ENCODE data around the gene SLC22A5. TPM values are rescaled to one million over a fixed set of nuclear protein-coding genes. Genes with fewer than 3 reads are reported as not detected.

Gene SLC22A5
- total RNA-seq, 1 experiment from 2014 or later = 3.6 TPM

DNA sequence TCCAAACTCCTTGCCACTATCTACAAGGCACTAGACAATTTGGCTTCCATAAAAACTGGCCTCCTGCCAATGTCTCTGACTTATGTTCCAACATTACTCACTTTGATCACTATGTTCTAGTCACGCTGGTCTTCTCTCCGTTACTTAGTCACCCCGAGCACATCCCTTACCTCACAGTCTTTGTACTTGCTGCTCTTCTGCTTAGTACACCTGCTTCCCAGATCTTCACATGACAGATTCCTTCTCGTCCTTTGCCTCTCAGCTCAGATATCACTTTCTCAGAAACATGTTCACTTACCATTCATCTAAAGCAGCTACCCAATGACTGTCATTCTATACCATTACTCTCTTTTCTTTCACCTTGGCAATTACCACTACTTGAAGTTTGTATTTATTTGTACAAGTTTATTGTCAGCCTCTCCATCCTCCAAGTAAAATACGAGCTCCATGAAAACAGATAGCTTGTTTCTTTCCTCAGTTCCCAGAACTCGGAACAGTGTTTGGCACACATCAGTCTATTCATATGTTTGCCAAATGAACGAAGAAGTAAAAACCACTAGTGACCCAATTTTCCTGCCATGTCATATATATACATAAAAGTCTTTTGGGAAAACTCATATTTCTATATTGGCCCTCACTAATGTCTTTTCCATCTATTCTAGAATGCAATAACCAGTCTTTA, 5.9 kb upstream of the SLC22A5 start (continued):
- TF ChIP-seq, protein P1, sequence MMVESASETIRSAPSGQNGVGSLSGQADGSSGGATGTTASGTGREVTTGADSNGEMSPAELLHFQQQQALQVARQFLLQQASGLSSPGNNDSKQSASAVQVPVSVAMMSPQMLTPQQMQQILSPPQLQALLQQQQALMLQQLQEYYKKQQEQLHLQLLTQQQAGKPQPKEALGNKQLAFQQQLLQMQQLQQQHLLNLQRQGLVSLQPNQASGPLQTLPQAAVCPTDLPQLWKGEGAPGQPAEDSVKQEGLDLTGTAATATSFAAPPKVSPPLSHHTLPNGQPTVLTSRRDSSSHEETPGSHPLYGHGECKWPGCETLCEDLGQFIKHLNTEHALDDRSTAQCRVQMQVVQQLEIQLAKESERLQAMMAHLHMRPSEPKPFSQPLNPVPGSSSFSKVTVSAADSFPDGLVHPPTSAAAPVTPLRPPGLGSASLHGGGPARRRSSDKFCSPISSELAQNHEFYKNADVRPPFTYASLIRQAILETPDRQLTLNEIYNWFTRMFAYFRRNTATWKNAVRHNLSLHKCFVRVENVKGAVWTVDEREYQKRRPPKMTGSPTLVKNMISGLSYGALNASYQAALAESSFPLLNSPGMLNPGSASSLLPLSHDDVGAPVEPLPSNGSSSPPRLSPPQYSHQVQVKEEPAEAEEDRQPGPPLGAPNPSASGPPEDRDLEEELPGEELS (CRISPR knock-in tag; IDR thresholded peaks at IDR 0.05) = no peak
- TF ChIP-seq TEAD1 (CRISPR knock-in tag; IDR thresholded peaks at IDR 0.05) = no peak
- TF ChIP-seq ELF4 (CRISPR knock-in tag; IDR thresholded peaks at IDR 0.05; ENCODE audit: low read depth) = no peak
- TF ChIP-seq, protein P2, sequence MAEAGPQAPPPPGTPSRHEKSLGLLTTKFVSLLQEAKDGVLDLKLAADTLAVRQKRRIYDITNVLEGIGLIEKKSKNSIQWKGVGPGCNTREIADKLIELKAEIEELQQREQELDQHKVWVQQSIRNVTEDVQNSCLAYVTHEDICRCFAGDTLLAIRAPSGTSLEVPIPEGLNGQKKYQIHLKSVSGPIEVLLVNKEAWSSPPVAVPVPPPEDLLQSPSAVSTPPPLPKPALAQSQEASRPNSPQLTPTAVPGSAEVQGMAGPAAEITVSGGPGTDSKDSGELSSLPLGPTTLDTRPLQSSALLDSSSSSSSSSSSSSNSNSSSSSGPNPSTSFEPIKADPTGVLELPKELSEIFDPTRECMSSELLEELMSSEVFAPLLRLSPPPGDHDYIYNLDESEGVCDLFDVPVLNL (CRISPR knock-in tag; IDR thresholded peaks at IDR 0.05; ENCODE audit: borderline replicate concordance, low read depth) = no peak
- no peak for TF ChIP-seq MYBL2 (CRISPR knock-in tag; IDR thresholded peaks at IDR 0.05)
- TF ChIP-seq, protein P3, sequence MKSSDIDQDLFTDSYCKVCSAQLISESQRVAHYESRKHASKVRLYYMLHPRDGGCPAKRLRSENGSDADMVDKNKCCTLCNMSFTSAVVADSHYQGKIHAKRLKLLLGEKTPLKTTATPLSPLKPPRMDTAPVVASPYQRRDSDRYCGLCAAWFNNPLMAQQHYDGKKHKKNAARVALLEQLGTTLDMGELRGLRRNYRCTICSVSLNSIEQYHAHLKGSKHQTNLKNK (CRISPR knock-in tag; IDR thresholded peaks at IDR 0.05) = no peak
- TF ChIP-seq, protein P4, sequence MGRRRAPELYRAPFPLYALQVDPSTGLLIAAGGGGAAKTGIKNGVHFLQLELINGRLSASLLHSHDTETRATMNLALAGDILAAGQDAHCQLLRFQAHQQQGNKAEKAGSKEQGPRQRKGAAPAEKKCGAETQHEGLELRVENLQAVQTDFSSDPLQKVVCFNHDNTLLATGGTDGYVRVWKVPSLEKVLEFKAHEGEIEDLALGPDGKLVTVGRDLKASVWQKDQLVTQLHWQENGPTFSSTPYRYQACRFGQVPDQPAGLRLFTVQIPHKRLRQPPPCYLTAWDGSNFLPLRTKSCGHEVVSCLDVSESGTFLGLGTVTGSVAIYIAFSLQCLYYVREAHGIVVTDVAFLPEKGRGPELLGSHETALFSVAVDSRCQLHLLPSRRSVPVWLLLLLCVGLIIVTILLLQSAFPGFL (CRISPR knock-in tag; IDR thresholded peaks at IDR 0.05; ENCODE audit: borderline replicate concordance) = no peak
- TF ChIP-seq, protein P5, sequence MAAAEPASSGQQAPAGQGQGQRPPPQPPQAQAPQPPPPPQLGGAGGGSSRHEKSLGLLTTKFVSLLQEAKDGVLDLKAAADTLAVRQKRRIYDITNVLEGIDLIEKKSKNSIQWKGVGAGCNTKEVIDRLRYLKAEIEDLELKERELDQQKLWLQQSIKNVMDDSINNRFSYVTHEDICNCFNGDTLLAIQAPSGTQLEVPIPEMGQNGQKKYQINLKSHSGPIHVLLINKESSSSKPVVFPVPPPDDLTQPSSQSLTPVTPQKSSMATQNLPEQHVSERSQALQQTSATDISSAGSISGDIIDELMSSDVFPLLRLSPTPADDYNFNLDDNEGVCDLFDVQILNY (CRISPR knock-in tag; IDR thresholded peaks at IDR 0.05) = no peak

DNA sequence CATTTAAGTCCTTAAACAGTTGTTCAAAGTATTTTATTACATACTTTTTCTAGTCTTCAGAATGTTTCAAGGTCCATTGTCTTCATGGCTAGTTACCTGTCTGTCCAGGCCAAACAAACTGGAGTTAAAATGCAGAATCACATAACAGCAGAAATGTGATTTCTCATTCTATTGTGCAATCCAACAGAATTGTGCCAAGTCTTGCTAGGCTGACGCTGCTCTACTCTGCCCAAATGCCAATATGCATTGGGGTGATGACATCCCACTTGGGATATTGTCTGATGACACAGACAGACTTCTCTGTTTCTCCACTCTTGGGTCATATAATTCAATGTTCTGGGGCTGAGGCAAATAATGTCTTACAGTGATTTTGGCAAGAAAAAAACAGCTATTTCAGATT, 5.2 kb upstream of the SLC22A5 start:
- Mint-ChIP-seq H3K9me3 (no peaks in the 10 kb centered on the region), H3K27ac (no peak overlapping the region)
- TF ChIP-seq NR3C1 (CRISPR knock-in tag; conservative IDR thresholded peaks at IDR 0.05; ENCODE audit: low read depth) = no peak
- no peak for TF ChIP-seq EMX1 (CRISPR knock-in tag; IDR thresholded peaks at IDR 0.05)

DNA sequence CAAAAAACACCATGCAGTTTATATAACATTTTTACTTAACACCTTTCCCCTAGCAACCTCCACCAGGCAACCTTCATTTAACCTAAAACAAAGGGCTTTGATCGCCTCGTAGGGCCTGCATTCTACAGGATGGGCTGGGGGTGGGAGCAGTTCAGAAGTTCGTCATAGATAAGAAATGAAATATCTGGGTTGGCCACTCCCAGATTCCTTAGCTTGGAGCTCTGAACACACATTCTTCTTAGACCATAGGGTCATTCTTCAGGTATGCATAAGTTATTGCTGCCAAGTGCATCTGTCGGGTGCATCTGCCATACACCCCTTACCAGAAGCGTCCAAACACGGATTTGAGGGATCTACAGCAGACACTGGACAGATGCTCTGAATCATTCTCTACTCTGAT, 4.3 kb upstream of the SLC22A5 start:
- no peak overlapping the region for H3K4me3 Mint-ChIP-seq
- ATAC-seq (no peak), DNase-seq (ENCODE audit: low spot score) (no peak)
- CTCF ChIA-PET = interaction anchor here (1.3 kb wide), 1 partner anchor 92 kb away, joined by 5 read pairs; no protein-coding TSS in a partner anchor
- H3K27me3 Mint-ChIP-seq (ENCODE audit: low read depth) = peaks cover 1% of the 10 kb centered on the region
- POLR2A ChIA-PET = no interaction called here
- H3K4me1 Mint-ChIP-seq = peaks cover 3% of the 10 kb centered on the region
- H3K36me3 Mint-ChIP-seq = no peaks in the 10 kb centered on the region
- no peak overlapping the region for H3K27ac Mint-ChIP-seq
- no peaks in the 10 kb centered on the region for H3K9me3 Mint-ChIP-seq
- TF ChIP-seq MXD4 (CRISPR knock-in tag; IDR thresholded peaks at IDR 0.05; ENCODE audit: borderline replicate concordance) = no peak
- TF ChIP-seq KAT7 (CRISPR knock-in tag; IDR thresholded peaks at IDR 0.05; ENCODE audit: borderline replicate concordance) = no peak
- TF ChIP-seq, protein P6, sequence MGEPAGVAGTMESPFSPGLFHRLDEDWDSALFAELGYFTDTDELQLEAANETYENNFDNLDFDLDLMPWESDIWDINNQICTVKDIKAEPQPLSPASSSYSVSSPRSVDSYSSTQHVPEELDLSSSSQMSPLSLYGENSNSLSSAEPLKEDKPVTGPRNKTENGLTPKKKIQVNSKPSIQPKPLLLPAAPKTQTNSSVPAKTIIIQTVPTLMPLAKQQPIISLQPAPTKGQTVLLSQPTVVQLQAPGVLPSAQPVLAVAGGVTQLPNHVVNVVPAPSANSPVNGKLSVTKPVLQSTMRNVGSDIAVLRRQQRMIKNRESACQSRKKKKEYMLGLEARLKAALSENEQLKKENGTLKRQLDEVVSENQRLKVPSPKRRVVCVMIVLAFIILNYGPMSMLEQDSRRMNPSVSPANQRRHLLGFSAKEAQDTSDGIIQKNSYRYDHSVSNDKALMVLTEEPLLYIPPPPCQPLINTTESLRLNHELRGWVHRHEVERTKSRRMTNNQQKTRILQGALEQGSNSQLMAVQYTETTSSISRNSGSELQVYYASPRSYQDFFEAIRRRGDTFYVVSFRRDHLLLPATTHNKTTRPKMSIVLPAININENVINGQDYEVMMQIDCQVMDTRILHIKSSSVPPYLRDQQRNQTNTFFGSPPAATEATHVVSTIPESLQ (CRISPR knock-in tag; IDR thresholded peaks at IDR 0.05) = no peak
- TF ChIP-seq, protein P3 (CRISPR knock-in tag; IDR thresholded peaks at IDR 0.05) = no peak
- TF ChIP-seq, protein P7, sequence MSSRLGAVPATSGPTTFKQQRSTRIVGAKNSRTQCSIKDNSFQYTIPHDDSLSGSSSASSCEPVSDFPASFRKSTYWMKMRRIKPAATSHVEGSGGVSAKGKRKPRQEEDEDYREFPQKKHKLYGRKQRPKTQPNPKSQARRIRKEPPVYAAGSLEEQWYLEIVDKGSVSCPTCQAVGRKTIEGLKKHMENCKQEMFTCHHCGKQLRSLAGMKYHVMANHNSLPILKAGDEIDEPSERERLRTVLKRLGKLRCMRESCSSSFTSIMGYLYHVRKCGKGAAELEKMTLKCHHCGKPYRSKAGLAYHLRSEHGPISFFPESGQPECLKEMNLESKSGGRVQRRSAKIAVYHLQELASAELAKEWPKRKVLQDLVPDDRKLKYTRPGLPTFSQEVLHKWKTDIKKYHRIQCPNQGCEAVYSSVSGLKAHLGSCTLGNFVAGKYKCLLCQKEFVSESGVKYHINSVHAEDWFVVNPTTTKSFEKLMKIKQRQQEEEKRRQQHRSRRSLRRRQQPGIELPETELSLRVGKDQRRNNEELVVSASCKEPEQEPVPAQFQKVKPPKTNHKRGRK (CRISPR knock-in tag; IDR thresholded peaks at IDR 0.05; ENCODE audit: borderline replicate concordance) = no peak
- TF ChIP-seq RELA (CRISPR knock-in tag; IDR thresholded peaks at IDR 0.05; ENCODE audit: borderline replicate concordance) = no peak
- TF ChIP-seq ETV6 (CRISPR knock-in tag; IDR thresholded peaks at IDR 0.05) = no peak

More for the DNA sequence above, 5.2 kb upstream of the SLC22A5 start:
- DNase-seq (ENCODE audit: low spot score) (no peak), ATAC-seq (no peak)
- POLR2A ChIA-PET = interaction anchor here (1.0 kb wide), 1 partner anchor 70 kb away, joined by 3 read pairs; no protein-coding TSS in a partner anchor
- Mint-ChIP-seq H3K4me1 (peaks cover 3% of the 10 kb centered on the region), H3K27me3 (ENCODE audit: low read depth) (no peaks in the 10 kb centered on the region; the same call in 1 of the 2 replicates), H3K36me3 (no peaks in the 10 kb centered on the region), H3K4me3 (no peak overlapping the region)
- CTCF ChIA-PET = no interaction called here

All from WTC11 (cell line).